ENCODE measurements around the gene PAX1. TPM values are rescaled to one million over a fixed set of nuclear protein-coding genes. Genes with fewer than 3 reads are reported as not detected.

Gene PAX1
- total RNA-seq, 4 donors from 2014 or later, result 0.19 to 2.0 TPM; not detected in 2

DNA sequence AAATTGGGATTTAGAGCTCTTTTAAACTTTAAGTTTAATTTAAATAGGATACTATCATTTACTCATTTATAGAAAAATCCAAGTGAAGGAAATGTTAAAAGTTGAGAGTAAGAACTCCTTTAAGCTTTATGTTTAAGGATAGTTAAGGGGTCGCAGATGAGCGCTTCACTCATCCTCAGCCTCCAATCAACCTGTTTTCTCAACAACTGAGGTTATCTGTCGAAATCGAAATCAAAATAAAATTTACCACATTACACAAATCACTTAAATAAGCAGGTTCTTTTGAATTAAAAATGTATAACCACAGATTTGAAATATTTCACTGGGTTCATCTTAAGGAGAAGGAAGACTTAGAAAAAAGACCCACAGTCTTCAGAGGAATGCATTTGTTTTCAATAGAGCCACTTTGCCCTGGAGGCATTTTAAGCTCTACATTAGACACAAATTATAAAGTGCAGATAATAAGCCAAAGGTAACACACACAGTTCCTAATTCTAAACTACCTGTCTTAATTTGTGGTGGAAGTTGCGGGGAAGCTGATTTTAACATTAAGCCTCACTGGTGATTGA, 5.5 kb downstream of the PAX1 start:
- Histone ChIP-seq H3K4me1 (peaks cover 0 to 16% (median 4%) of the 10 kb centered on the region in 3 donors), H3K36me3 (no peaks in the 10 kb centered on the region), H3K9me3 (no peaks in the 10 kb centered on the region), H3K27ac (no peak overlapping the region), H3K4me3 (no peak overlapping the region), H3K27me3 (peaks cover 7 to 100% (median 16%) of the 10 kb centered on the region in 4 donors)
- no peak for TF ChIP-seq POLR2A (IDR thresholded peaks at IDR 0.05)
- TF ChIP-seq, protein P1, sequence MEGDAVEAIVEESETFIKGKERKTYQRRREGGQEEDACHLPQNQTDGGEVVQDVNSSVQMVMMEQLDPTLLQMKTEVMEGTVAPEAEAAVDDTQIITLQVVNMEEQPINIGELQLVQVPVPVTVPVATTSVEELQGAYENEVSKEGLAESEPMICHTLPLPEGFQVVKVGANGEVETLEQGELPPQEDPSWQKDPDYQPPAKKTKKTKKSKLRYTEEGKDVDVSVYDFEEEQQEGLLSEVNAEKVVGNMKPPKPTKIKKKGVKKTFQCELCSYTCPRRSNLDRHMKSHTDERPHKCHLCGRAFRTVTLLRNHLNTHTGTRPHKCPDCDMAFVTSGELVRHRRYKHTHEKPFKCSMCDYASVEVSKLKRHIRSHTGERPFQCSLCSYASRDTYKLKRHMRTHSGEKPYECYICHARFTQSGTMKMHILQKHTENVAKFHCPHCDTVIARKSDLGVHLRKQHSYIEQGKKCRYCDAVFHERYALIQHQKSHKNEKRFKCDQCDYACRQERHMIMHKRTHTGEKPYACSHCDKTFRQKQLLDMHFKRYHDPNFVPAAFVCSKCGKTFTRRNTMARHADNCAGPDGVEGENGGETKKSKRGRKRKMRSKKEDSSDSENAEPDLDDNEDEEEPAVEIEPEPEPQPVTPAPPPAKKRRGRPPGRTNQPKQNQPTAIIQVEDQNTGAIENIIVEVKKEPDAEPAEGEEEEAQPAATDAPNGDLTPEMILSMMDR (IDR thresholded peaks at IDR 0.05), result no peak
- no peak for DNase-seq
- intact Hi-C loops (cut with DNase I), result no loop called here
- 38 to 50% methylated on average over 5 of the region's 5 CpGs for WGBS, 2 donors

DNA sequence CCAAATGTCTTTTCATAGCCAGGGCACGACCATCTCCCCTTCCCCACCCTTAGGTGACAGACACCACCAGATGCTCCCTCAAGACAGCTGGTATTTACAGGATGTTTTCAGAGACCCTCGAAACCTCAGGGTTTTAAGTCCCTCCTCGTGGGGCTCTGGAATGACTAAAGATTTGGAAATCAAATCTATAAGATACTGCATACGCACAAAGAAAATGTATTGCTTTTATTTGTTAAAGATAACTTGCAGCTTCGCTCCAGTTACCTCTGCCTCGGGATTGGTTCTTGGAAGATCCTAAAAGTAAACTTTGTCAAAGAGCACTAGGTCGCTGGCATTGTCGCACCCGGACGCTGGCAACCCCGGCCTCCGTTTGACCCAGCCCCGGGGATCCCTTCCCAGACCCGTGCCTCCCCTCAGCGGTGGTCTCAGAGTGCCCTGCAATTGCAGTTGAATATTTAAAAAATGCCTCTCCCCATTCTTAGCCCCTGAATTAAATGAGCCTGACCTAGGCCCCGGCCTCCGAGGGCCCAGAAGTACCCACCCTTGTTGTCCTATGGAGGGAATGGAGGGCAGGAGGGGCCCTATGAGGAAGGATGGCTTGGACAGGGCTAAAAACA, 7.1 kb downstream of the PAX1 start:
- peaks cover 0 to 99% (median 14%) of the 10 kb centered on the region in 4 donors for H3K27me3 ChIP-seq
- no peak overlapping the region for H3K4me3 ChIP-seq
- no peaks in the 10 kb centered on the region for H3K9me3 ChIP-seq
- TF ChIP-seq POLR2A (IDR thresholded peaks at IDR 0.05), result no peak
- TF ChIP-seq, protein P1 (IDR thresholded peaks at IDR 0.05), result no peak
- no peak overlapping the region for H3K27ac ChIP-seq
- DNase-seq, result no peak
- 27 to 49% methylated on average over 15 to 16 of the region's 17 CpGs for WGBS, 2 donors
- H3K4me1 ChIP-seq, result peaks cover 0 to 9% (median 0%) of the 10 kb centered on the region in 3 donors
- no peaks in the 10 kb centered on the region for H3K36me3 ChIP-seq
- intact Hi-C loops (cut with DNase I), result no loop called here

- Histone ChIP-seq H3K4me1 (peaks cover 0 to 9% (median 0%) of the 10 kb centered on the region in 3 donors), H3K4me3 (no peak overlapping the region), H3K27me3 (peaks cover 0 to 98% (median 12%) of the 10 kb centered on the region in 4 donors), H3K9me3 (no peaks in the 10 kb centered on the region), H3K27ac (no peak overlapping the region), H3K36me3 (no peaks in the 10 kb centered on the region)
- 25 to 56% methylated on average over 3 to 10 of the region's 15 CpGs for WGBS, 2 donors
- no peak for DNase-seq
- intact Hi-C loops (cut with DNase I), result no loop called here
- TF ChIP-seq, protein P1 (IDR thresholded peaks at IDR 0.05), result no peak
These were observed 8.0 kb downstream of the PAX1 start for GRCh38 chr20:21713470-21713869.

GRCh38 chr20:21713901-21714296, 8.4 kb downstream of the PAX1 start:
- H3K9me3 ChIP-seq, result no peaks in the 10 kb centered on the region
- H3K36me3 ChIP-seq, result no peaks in the 10 kb centered on the region
- TF ChIP-seq, protein P1 (IDR thresholded peaks at IDR 0.05), result no peak
- TF ChIP-seq POLR2A (IDR thresholded peaks at IDR 0.05), result no peak
- no peak for DNase-seq
- H3K27me3 ChIP-seq, result peaks cover 0 to 96% (median 11%) of the 10 kb centered on the region in 4 donors
- WGBS, 2 donors, result no CpG with 5 or more reads among the region's 26 CpGs
- peak overlapping the region in 1 of 4 donors; percentile 4 for H3K4me3 ChIP-seq
- H3K4me1 ChIP-seq, result peaks cover 0 to 9% (median 0%) of the 10 kb centered on the region in 3 donors
- intact Hi-C loops (cut with DNase I), result no loop called here
- no peak overlapping the region for H3K27ac ChIP-seq

Measured in esophagus squamous epithelium (tissue), 5 donors.